CD4-positive, alpha-beta T cell treated with Interleukin-4 for 1 hour (primary cell): ENCODE measurements around the gene PPAN.
A peak's percentile ranks its signal among the peaks of the same experiment; 100 is the strongest.

Experiments
- DNase-seq, 2 donors: peaks; one replicate each; pipeline ENCODE4 v3.0.0-alpha.2; 2020 to 2022

PPAN gene

GRCh38 chr19:10141973-10142372 lies 35.8 kb downstream of the PPAN start:
- DNase-seq: no peak

DNA sequence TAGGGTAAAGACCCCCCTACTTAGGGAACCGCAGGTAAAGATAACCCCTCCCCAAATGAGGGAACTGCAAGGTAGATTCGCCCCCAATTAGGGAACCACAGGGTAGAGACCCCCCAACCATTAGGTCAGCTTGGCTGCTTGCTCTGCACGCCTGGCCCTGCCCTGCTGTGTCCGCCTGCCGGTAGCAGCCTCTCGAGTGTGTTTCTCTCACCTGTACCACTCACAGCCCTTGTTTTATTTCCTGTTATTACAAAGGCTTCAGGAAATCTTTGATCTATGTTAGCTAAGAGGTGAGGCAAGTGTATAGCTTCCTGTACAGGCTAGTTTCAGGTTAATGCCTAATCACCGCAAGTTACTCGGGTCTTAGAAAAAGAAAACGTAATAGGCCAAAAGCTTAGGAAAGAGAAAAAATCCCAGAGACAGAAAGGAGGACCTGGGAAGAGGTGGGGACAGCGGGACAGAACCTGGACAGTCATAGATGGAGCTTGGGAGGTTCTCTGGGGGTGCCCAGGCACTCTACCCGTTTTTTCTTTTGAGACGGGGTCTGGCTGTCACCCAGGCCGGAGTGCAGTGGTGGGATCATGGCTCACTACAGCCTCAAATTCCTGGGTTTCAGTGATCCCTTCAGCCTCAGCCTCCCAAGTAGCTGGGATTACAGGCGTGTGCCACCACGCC lies 36.7 kb downstream of the PPAN start:
- DNase-seq: peak; percentile 67 to 88

- DNase-seq: peak in 1 of 2 donors; percentile 43
Observed at GRCh38 chr19:10143681-10144080, 37.5 kb downstream of the PPAN start.

- DNase-seq: peak in 1 of 2 donors; percentile 39
Observed at GRCh38 chr19:10144361-10144760, 38.2 kb downstream of the PPAN start.

DNA sequence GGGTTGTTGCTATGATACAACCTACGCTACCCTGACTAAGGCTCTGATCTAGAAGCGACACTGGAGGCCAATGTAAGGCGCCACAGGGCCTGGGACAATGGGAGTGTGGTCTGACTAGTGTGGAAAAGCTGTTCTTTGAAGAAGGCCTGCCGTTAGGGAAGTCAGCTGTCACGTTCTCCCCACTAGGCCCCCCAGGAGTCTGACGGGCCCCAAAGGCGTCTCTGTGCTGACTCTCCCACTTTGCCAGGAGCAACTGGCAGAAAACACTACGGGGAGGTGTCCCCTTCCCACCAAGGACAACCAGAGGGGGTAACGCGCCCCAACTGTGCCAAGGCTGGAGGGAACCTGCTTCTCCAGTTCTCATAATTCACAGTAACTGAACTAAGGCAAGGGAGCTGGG lies 38.9 kb downstream of the PPAN start:
- no peak for DNase-seq

DNA sequence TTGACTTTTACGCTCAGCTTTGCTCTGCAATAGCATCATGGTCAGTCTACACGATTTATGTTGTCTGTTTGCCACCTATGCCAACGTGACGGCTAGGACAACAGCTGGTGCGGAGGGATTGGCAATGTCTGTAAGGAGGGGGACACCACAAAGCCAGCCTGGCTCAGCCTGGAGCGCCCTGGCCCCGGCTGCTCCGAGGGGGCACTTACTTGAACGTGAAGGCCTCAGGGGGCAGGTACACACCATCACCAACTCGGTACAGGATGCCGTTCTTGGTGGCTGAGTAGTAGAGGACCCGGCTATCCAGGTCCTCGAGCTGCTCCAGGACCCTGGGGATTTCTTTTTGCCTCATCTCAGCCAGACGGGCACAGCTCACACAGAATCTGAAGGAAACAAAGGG lies 40.0 kb downstream of the PPAN start:
- no peak for DNase-seq

DNA sequence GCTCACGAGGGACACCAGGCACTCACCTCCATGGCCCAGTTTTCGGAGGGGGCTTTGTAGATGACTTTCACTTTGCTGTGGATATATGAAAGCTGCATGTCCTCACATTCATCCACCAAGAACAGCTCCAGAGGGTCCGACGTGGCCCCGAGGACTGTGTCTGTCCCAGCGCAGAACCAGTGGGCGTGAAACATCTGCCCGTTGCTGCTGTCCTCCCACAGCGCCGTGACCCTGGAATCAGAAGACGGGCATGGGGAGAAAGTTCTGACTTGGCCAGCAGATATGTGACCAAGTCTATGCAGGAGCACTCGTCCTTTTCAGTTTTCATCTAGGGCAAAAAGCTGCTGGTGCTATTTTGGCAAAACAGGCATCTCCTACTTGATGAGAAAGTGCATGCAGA lies 43.3 kb downstream of the PPAN start:
- DNase-seq: no peak

DNA sequence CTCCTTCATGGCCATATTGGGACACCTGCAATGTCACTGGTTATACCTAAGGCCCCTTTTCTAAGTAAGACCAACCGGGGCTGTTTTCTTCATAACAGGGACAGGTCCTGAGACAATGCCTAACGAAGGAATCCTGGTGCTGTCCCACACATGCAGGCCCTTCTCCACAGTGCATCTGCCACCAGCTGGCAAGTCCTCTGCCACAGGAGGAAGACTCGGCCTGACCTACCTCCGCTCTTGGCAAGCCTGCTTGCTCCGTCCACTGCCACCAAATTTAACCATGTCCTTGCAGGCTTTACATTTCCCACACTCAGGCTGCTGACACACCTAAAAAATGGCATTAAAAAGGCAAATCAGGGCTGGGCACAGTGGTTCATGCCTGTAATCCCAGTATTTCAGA lies 45.4 kb downstream of the PPAN start:
- DNase-seq: no peak

DNA sequence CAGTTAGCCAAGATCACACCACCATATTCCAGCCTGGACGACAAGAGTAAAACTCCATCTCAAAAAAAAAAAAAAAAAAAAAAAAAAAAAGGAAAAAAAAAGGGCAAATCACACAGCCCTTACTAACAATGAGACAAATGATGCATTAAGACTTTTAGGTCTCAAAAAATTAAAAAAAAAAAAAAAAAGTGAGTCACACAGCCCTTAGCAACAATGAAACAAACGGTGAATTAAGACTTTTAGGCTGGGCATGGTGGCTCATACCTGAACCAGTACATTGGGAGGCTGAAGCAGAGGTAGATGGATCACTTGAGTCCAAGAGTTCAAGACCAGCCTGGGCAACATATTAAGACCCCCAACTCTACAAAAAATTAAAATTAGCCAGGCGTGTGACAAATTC lies 45.9 kb downstream of the PPAN start:
- no peak for DNase-seq

- DNase-seq: no peak
Observed at GRCh38 chr19:10155839-10156238, 49.7 kb downstream of the PPAN start.

DNA sequence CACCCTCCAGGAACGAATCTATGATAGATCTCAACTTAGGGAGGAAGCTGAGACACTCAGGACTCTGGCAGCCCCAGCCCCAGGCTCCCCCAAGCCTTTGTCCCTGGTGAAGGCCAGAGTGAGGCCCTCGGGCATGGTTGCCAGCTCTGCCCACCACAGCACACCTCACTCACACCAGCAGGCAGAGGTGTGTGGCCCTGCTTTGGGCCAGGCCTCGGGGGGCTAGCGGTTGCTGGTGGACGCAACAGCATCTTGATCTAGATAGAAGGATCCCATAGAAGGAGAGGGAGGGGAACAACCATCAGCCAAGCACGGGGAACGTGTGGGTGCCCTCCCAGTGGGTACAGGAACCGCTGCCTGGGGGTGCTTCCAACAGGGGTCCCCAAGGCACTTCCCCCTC lies 51.9 kb downstream of the PPAN start:
- no peak for DNase-seq

GRCh38 chr19:10158485-10158884 lies 52.3 kb downstream of the PPAN start:
- DNase-seq: no peak

DNA sequence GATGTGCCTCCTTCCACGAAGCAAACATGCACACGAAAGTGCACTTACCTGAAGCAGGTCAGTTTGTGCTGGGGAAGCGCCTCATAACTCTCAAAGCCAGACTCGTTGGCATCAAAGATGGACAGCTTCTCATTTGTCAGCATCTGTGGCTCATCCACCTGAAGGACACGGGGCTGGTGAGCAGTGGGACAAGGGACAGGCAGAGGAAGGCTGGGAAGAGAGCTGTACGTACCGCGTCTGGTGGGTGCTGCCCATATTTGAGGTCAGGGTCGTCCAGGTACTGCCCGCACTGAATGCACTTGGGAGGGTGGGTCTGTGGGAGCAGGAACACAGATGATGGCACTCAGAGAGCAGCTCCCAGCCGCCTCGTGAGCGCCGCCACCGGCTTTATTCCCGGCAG lies 53.4 kb downstream of the PPAN start:
- no peak for DNase-seq
